A673 (cell line): Measurements from ENCODE around the gene ZNHIT1. TPM values are rescaled to one million over a fixed set of nuclear protein-coding genes. Genes with fewer than 3 reads are reported as not detected.

Experiments
- BruUV-seq: library from RNA; stranded (reverse); fragments of 400-500 nt; replicated peaks from 2 replicates; lab custom pipeline; 2021; lab: Mats Ljungman, UMichigan
- CTCF ChIA-PET: fragments of 300-600 bp; sonication (Branson Sonifier 250); formaldehyde crosslinking; loops from one replicate; lab custom pipeline; 2022; ENCODE audit warnings: antibody characterized with exemption; lab: Charles Lee
- POLR2A ChIA-PET: fragments of 300-600 bp; sonication (Branson Sonifier 250); formaldehyde crosslinking; loops from one replicate; lab custom pipeline; 2022; ENCODE audit warnings: antibody characterized with exemption; ENCODE audit not compliant: low non-redundant PET; lab: Charles Lee
- DNase-seq: peaks from one replicate; pipeline ENCODE4 v3.0.0-alpha.2; 2015; ENCODE audit warnings: low spot score
- H3K27ac ChIP-seq: fragments of 200-600 bp; sonication (generic); 2 replicates; pipeline ENCODE4 v1.5.1; 2016; ENCODE audit warnings: mixed run types, low read depth, mild to moderate bottlenecking, mixed read lengths, antibody characterized with exemption, low read length; ENCODE audit not compliant: poor library complexity, severe bottlenecking
- H3K27me3 ChIP-seq: fragments of 200-600 bp; sonication (generic); replicated peaks from 2 replicates; pipeline ENCODE4 v1.6.1; 2017; ENCODE audit warnings: mixed run types, low read depth, mild to moderate bottlenecking, mixed read lengths, antibody characterized with exemption, low read length; ENCODE audit not compliant: insufficient read depth, poor library complexity
- H3K36me3 ChIP-seq: fragments of 200-600 bp; sonication (generic); 2 replicates; pipeline ENCODE4 v1.6.1; 2016; ENCODE audit warnings: mixed run types, mild to moderate bottlenecking, mixed read lengths, antibody characterized with exemption, low read length; ENCODE audit not compliant: insufficient read depth, poor library complexity, severe bottlenecking
- H3K4me1 ChIP-seq: fragments of 200-600 bp; sonication (generic); 2 replicates; pipeline ENCODE4 v1.6.1; 2017; ENCODE audit warnings: mixed run types, mild to moderate bottlenecking, mixed read lengths, antibody characterized with exemption, low read length; ENCODE audit not compliant: insufficient read depth, poor library complexity, severe bottlenecking
- H3K4me3 ChIP-seq: fragments of 200-600 bp; sonication (generic); 2 replicates; pipeline ENCODE4 v1.5.1; 2016; ENCODE audit warnings: low read depth, mixed run types, mild to moderate bottlenecking, mixed read lengths, low read length; ENCODE audit not compliant: poor library complexity, severe bottlenecking
- H3K9me3 ChIP-seq: fragments of 200-600 bp; sonication (generic); 2 replicates; pipeline ENCODE4 v1.6.1; 2016; ENCODE audit warnings: mixed run types, low read depth, mild to moderate bottlenecking, mixed read lengths, antibody characterized with exemption, low read length; ENCODE audit not compliant: poor library complexity, severe bottlenecking
- EZH2 ChIP-seq: fragments of 200-600 bp; sonication (generic); IDR thresholded peaks from 2 replicates; pipeline ENCODE4 v1.6.1; 2017; ENCODE audit warnings: borderline replicate concordance, low read depth, mild to moderate bottlenecking, mixed read lengths, antibody characterized with exemption, low read length; ENCODE audit not compliant: poor library complexity, severe bottlenecking
- intact Hi-C: fragments of 100-400 bp; cut with micrococcal nuclease; formaldehyde crosslinking; loops from one replicate; pipeline ENCODE4 v1.10.0; 2022; ENCODE audit not compliant: unreplicated experiment
- total RNA-seq: library from RNA; stranded (reverse); gene quantifications from 2 replicates; pipeline ENCODE4 v1.2.3, GENCODE V29; 2021
- TF ChIP-seq, protein P1 (sequence below): fragments of 300-800, 200-600 bp; sonication (generic); conservative IDR thresholded peaks from 2 replicates; pipeline ENCODE4 v1.5.1; 2017; ENCODE audit warnings: low read depth, mild to moderate bottlenecking, antibody characterized with exemption, low read length, moderate library complexity, mixed read lengths

Gene ZNHIT1
- total RNA-seq, 1 experiment from 2014 or later: 65.1 TPM

DNA sequence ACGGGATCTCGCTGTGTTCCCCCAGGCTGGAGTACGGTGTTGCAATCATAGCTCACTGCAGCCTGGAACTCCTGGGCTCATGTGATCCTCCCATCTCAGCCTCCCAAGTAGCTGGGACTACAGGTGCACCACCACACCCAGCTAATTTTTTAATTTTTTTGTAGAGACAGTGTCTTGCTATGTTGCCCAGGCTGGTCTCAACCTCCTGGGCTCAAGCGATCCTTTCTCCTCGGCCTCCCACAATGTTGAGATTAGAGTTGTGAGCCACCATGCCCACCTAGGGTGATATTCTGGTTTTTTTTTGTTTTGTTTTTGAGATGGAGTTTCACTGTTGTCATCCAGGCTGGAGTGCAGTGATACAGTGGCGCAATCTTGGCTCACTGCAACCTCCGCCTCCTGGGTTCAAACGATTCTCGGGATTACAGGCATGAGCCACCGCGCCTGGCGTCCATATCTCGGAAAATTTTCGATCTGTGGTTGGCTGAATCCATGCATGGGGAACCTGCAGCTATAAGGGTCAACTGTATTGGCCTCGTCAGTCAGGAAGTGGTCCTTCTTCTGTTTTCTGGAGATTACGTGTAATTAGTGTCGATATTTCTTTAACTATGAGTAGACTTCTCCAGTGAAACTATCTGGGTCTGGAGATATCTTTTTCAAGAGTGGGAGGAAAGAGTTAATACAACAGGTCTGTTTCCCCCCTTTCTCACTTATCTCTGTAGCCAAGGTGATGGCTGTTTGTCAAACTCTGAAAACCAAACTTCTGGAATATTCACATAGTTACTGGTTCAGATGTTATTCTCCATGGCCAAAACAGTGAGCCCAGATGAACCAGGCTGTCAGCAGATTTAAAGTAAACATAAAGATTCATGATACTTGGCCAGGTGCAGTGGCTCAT is 47.9 kb downstream of the ZNHIT1 start:
- POLR2A ChIA-PET: no interaction called here
- no peaks in the 10 kb centered on the region for H3K36me3 ChIP-seq
- H3K27me3 ChIP-seq: no peaks in the 10 kb centered on the region
- BruUV-seq: no TSS peak
- H3K4me3 ChIP-seq: no peak overlapping the region
- H3K27ac ChIP-seq: no peak overlapping the region
- intact Hi-C loops: no loop called here
- H3K9me3 ChIP-seq: no peaks in the 10 kb centered on the region
- CTCF ChIA-PET: no interaction called here
- DNase-seq: no peak
- TF ChIP-seq, protein P1, sequence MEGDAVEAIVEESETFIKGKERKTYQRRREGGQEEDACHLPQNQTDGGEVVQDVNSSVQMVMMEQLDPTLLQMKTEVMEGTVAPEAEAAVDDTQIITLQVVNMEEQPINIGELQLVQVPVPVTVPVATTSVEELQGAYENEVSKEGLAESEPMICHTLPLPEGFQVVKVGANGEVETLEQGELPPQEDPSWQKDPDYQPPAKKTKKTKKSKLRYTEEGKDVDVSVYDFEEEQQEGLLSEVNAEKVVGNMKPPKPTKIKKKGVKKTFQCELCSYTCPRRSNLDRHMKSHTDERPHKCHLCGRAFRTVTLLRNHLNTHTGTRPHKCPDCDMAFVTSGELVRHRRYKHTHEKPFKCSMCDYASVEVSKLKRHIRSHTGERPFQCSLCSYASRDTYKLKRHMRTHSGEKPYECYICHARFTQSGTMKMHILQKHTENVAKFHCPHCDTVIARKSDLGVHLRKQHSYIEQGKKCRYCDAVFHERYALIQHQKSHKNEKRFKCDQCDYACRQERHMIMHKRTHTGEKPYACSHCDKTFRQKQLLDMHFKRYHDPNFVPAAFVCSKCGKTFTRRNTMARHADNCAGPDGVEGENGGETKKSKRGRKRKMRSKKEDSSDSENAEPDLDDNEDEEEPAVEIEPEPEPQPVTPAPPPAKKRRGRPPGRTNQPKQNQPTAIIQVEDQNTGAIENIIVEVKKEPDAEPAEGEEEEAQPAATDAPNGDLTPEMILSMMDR: no peak
- no peak for TF ChIP-seq EZH2
- no peaks in the 10 kb centered on the region for H3K4me1 ChIP-seq

DNA sequence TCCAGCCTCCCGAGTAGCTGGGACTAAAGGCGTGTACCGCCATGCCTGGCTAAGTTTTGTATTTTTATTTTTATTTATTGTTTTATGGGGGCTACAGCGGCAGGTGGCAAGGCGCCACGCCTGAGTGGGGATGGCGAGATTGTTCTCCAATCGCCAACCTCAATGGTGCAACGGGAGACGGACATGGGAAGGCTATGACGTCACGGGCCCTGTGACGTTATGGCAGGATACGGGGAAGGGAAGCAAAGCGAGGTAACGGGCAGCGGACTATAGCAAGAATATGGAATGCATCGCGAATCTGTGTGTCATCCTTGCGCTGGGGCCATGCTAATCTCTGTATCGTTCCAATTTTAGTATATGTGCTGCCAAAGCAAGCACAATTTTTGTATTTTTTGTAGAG is 51.7 kb downstream of the ZNHIT1 start:
- H3K9me3 ChIP-seq: no peaks in the 10 kb centered on the region
- no peaks in the 10 kb centered on the region for H3K36me3 ChIP-seq
- H3K4me1 ChIP-seq: no peaks in the 10 kb centered on the region
- ChIA-PET POLR2A (no interaction called here), CTCF (no interaction called here)
- TF ChIP-seq, protein P1: no peak
- no peak for TF ChIP-seq EZH2
- intact Hi-C loops: no loop called here
- BruUV-seq: no TSS peak
- H3K27me3 ChIP-seq: no peaks in the 10 kb centered on the region
- H3K4me3 ChIP-seq: no peak overlapping the region
- no peak overlapping the region for H3K27ac ChIP-seq
- no peak for DNase-seq

DNA sequence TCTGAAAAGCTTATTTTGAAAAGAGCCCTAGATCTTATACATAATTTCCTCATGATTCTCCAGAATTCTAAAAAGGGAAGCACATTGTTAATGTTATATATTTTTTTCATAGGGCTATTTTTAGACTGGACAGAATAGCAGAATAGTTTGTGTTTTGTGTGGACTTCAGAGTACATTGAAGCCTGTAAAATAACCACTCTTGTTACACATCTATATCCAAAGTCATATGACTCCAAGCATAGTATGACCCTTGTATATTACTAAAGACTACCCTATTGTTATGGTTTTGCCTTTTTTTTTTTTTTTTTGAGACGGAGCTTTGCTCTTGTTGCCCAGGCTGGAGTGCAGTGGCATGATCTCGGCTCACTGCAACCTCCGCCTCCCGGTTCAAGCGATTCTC is 53.1 kb downstream of the ZNHIT1 start:
- intact Hi-C loops: no loop called here
- Histone ChIP-seq H3K27me3 (no peaks in the 10 kb centered on the region), H3K36me3 (no peaks in the 10 kb centered on the region), H3K9me3 (no peaks in the 10 kb centered on the region), H3K4me3 (no peak overlapping the region), H3K27ac (no peak overlapping the region), H3K4me1 (no peaks in the 10 kb centered on the region)
- no TSS peak for BruUV-seq
- ChIA-PET CTCF (interaction anchor here (0.9 kb wide), 1 partner anchor 52 kb away, joined by 5 read pairs; no protein-coding TSS in a partner anchor), POLR2A (no interaction called here)
- TF ChIP-seq EZH2: no peak
- TF ChIP-seq, protein P1: no peak
- no peak for DNase-seq
